ENCODE measurements around the gene ZMYM2.

Gene ZMYM2

DNA sequence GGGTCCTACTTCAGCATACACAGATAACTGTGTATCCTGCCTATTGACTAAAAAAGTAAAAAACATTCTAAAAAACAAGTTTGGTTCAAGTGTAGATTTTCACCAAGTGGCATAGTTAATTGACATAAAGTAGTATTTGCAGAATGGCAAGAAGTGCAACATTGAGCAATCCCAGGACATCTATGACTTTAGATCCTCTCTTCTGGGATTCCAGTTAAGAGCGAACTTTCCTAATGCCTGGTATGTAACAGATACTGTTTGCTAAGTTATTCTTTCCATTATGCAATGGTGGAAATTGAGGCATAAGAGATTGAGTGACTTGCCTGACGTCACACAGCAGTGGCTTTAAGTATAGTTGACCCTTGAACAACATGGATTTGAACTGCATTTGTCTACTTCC, 96.1 kb downstream of the ZMYM2 start:
- no peaks in the 10 kb centered on the region for H3K79me2 ChIP-seq (ENCODE audit: low read length)
- H3K9ac ChIP-seq (ENCODE audit: low read length): no peak overlapping the region
- no peaks in the 10 kb centered on the region for H3K9me3 ChIP-seq (replicated peaks; ENCODE audit: insufficient read depth, low read length)
- H3K4me1 ChIP-seq (ENCODE audit: low read length): no peaks in the 10 kb centered on the region
- no peak overlapping the region for H3K4me2 ChIP-seq (ENCODE audit: low read depth, low read length)
- TF ChIP-seq EZH2phosphoT487 (IDR thresholded peaks at IDR 0.05; ENCODE audit: low read length) (no peak), EZH2 (optimal IDR thresholded peaks at IDR 0.05; ENCODE audit: low read depth, low read length) (no peak)
- TF ChIP-seq, protein P1, sequence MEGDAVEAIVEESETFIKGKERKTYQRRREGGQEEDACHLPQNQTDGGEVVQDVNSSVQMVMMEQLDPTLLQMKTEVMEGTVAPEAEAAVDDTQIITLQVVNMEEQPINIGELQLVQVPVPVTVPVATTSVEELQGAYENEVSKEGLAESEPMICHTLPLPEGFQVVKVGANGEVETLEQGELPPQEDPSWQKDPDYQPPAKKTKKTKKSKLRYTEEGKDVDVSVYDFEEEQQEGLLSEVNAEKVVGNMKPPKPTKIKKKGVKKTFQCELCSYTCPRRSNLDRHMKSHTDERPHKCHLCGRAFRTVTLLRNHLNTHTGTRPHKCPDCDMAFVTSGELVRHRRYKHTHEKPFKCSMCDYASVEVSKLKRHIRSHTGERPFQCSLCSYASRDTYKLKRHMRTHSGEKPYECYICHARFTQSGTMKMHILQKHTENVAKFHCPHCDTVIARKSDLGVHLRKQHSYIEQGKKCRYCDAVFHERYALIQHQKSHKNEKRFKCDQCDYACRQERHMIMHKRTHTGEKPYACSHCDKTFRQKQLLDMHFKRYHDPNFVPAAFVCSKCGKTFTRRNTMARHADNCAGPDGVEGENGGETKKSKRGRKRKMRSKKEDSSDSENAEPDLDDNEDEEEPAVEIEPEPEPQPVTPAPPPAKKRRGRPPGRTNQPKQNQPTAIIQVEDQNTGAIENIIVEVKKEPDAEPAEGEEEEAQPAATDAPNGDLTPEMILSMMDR (IDR thresholded peaks at IDR 0.05; ENCODE audit: low read length): no peak
- H4K20me1 ChIP-seq (ENCODE audit: insufficient read depth, low read length): no peaks in the 10 kb centered on the region
- no peak overlapping the region for H3K4me3 ChIP-seq (ENCODE audit: low read length)
- no peaks in the 10 kb centered on the region for H3K36me3 ChIP-seq (replicated peaks; ENCODE audit: insufficient read depth, low read length)
- no peak overlapping the region for H3K27ac ChIP-seq (ENCODE audit: low read length)
- DNase-seq: no peak
- no peak overlapping the region for H2AFZ ChIP-seq (ENCODE audit: low read length)
- H3F3A ChIP-seq (ENCODE audit: insufficient read depth, low read length): no peaks in the 10 kb centered on the region
- no peaks in the 10 kb centered on the region for H3K9me2 ChIP-seq (replicated peaks; ENCODE audit: insufficient read depth, low read length)
- no peaks in the 10 kb centered on the region for H3K27me3 ChIP-seq (replicated peaks; ENCODE audit: insufficient read depth, low read length)

DNA sequence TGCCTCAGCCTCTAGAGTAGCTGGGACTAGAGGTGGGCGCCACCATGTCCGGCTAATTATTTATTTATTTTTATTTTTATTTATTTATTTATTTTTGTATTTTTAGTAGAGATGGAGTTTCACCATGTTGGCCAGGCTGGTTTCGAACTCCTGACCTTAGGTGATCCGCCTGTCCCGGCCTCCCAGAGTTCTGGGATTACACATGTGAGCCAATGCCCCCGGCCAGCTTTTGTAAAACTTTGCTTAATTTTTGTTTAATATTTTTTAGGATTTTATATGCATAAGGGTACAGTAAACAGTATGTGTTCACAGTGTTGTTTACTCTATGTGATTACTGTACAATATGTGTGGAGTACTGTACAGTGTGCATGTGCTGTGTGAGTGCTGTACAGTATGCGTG, 98.7 kb downstream of the ZMYM2 start:
- Histone ChIP-seq H3K27me3 (replicated peaks; ENCODE audit: insufficient read depth, low read length) (no peaks in the 10 kb centered on the region), H3K9me3 (replicated peaks; ENCODE audit: insufficient read depth, low read length) (no peaks in the 10 kb centered on the region), H4K20me1 (ENCODE audit: insufficient read depth, low read length) (no peaks in the 10 kb centered on the region), H3K79me2 (ENCODE audit: low read length) (no peaks in the 10 kb centered on the region), H3K36me3 (replicated peaks; ENCODE audit: insufficient read depth, low read length) (no peaks in the 10 kb centered on the region), H3K4me1 (ENCODE audit: low read length) (no peaks in the 10 kb centered on the region), H3K27ac (ENCODE audit: low read length) (no peak overlapping the region), H3K9me2 (replicated peaks; ENCODE audit: insufficient read depth, low read length) (no peaks in the 10 kb centered on the region), H3K9ac (ENCODE audit: low read length) (no peak overlapping the region), H2AFZ (ENCODE audit: low read length) (no peak overlapping the region), H3K4me3 (ENCODE audit: low read length) (no peak overlapping the region), H3K4me2 (ENCODE audit: low read depth, low read length) (no peak overlapping the region), H3F3A (ENCODE audit: insufficient read depth, low read length) (no peaks in the 10 kb centered on the region)
- DNase-seq: no peak
- TF ChIP-seq EZH2 (optimal IDR thresholded peaks at IDR 0.05; ENCODE audit: low read depth, low read length): no peak
- TF ChIP-seq EZH2phosphoT487 (IDR thresholded peaks at IDR 0.05; ENCODE audit: low read length): no peak
- TF ChIP-seq, protein P1 (IDR thresholded peaks at IDR 0.05; ENCODE audit: low read length): no peak

DNA sequence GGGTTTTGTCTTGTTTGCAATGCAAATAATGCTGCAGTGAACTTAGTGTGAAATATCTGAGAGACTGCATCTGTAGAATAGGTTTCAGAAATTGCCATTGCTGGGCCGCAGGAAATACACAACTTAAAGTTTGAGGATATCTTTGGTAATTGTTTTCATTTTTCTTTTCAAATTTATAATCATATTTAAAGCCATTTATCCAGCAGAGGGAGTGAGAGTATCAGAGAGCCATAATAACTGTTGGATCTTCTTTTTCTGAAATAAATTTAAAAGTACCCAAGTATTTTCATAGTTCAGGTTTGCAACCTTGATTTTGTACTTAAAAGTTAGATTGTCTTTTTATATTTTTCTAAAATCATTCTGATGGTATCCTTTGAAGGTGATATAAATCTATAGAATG, 99.4 kb downstream of the ZMYM2 start:
- H3K36me3 ChIP-seq (replicated peaks; ENCODE audit: insufficient read depth, low read length): no peaks in the 10 kb centered on the region
- no peak overlapping the region for H3K4me2 ChIP-seq (ENCODE audit: low read depth, low read length)
- H3K4me3 ChIP-seq (ENCODE audit: low read length): no peak overlapping the region
- no peaks in the 10 kb centered on the region for H3K27me3 ChIP-seq (replicated peaks; ENCODE audit: insufficient read depth, low read length)
- no peaks in the 10 kb centered on the region for H4K20me1 ChIP-seq (ENCODE audit: insufficient read depth, low read length)
- no peak overlapping the region for H2AFZ ChIP-seq (ENCODE audit: low read length)
- H3K4me1 ChIP-seq (ENCODE audit: low read length): no peaks in the 10 kb centered on the region
- H3K9me2 ChIP-seq (replicated peaks; ENCODE audit: insufficient read depth, low read length): no peaks in the 10 kb centered on the region
- H3K79me2 ChIP-seq (ENCODE audit: low read length): no peaks in the 10 kb centered on the region
- no peak for DNase-seq
- H3K9me3 ChIP-seq (replicated peaks; ENCODE audit: insufficient read depth, low read length): no peaks in the 10 kb centered on the region
- TF ChIP-seq EZH2 (optimal IDR thresholded peaks at IDR 0.05; ENCODE audit: low read depth, low read length) (no peak), EZH2phosphoT487 (IDR thresholded peaks at IDR 0.05; ENCODE audit: low read length) (no peak)
- TF ChIP-seq, protein P1 (IDR thresholded peaks at IDR 0.05; ENCODE audit: low read length): no peak
- H3F3A ChIP-seq (ENCODE audit: insufficient read depth, low read length): no peaks in the 10 kb centered on the region
- no peak overlapping the region for H3K27ac ChIP-seq (ENCODE audit: low read length)
- no peak overlapping the region for H3K9ac ChIP-seq (ENCODE audit: low read length)
